SKM-1 (cell line): ENCODE results near the gene IRF4.

Experiments
- DNase-seq: peaks from one replicate; lab custom pipeline; 2025; ENCODE audit not compliant: unreplicated experiment; lab: John Stamatoyannopoulos, UW

Gene IRF4

DNA sequence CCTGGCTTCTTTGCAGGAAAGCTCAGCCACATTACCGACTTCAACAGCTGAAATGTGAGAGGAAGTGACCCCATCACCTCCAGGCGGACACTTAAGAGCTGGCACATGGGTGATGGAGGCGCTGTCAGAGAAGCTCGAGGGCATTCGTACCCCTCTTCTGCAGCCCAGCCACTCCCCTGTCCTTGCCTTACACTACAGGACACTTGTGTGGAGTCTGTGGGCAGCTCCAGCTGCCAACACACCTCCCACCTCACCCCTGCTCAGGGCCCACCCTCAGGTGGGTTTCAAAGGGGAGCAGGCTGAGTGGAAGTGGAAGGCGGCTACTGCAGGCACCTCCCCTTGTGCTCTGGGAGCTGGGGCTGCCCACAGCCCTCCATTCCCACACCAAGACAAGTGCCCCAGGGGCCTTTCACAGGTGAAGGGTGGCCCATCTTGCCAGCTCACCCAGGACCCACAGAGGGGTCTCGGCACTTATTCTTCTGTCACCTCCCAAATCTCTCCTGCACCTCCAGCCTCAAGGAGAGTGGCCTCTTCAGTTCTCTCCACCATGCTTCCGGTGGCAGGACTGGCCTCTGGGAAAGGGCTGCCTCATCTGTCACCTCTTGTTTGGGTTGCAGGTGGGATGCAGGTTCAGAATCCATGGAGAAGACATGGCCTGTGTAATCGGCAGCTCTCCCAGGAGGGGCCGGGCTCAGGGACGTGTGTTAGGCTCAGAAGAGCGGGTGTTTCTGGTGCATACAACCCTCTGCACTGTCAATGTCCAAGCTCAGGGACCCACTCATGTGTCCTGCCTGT, 49.8 kb downstream of the IRF4 start:
- no peak for DNase-seq

DNA sequence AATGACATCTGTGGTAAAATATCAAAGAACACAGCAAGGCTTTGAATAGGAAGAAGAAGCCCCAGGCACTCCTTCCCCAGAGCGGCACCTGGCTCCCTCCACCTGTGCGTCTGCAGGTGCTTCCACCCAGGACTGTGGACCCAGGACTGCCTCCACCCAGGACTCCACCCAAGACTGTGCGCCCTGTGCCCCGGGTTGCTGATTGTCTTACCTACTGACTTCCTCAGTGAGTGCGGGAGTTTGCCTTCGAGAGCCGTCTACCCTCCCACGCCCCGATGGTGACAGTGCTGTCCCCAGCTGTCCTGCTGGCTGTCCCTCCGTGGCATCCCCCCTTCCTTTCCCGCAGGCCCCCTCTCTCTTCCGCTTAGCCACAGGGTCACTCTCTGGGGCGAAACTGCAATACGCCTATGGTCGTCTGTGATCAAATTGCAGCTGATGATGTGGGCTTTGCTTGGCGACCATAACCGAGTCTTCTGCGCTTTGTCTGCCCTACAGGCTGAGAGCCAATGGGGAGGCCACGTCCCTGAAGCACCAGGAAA, 52.1 kb downstream of the IRF4 start:
- no peak for DNase-seq

DNA sequence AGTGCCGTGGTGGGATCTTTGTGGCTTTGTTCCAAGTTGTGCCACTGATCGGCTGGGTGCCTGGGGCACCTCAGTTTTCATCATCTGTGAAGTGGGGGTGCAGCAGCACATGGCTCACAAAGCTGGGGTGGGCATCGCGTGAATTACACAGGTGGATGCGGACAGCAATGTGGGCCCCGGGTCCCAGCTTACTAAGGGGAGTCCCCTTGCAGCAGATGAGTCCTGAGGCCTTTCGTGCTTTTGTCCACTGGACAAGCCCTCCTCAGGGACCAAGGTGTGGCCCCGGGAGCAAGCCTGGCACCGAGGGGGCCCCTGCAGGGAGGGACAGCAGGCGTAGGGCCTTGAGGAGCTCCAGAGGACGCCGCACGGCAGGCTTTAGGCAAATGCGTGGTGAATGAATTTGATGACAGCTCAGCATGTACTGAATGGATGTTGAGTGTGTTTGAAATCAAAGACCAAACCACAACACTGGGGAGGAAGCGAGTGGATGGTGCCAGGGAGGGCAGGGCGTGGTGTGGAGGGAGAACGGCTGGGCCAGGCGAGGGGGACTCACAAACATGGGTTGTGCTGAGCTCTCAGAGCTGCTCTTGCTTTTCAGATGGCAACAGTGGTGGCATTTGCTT, 53.2 kb downstream of the IRF4 start:
- DNase-seq: no peak

DNA sequence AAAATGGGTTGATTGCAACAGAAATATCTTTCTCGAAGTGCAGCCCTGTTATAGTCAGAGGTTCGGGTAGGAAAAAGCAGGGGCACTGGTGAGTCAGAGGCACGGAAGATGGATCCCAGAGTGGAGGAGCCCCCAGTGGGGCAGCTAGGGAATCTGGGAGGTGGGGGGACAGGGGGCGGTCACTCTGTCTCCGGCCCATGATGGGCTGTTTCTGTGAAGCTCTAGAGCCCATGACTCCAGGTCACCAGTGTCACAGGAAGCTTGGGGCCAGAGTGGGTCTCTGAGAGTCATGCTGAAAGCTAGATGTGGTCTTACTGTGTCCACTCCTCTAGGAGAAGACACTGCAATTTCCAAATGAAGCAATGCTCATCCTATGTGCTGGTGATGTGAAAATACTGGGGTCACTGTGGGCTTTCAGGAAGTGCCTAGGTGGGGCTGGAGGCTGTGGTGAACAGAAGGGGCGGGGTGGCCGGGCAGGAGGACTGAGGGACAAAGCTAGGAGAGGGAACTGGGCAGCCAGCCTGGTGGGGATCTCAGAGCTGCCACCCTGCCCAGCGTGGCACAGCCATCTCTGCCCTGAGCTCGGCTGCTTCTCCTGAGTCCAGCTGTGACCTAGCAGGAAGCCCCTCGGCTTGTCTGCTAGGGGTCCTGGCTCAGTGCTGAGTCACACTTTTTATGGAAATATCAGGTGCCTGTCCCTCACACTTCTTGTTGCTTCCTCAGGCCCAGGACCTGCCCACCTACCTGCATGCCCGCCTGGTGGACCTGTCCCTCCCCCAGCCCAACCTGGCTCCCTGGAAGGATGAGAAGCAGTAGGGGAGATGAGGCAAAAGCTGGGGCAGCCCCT, 54.2 kb downstream of the IRF4 start:
- no peak for DNase-seq

DNA sequence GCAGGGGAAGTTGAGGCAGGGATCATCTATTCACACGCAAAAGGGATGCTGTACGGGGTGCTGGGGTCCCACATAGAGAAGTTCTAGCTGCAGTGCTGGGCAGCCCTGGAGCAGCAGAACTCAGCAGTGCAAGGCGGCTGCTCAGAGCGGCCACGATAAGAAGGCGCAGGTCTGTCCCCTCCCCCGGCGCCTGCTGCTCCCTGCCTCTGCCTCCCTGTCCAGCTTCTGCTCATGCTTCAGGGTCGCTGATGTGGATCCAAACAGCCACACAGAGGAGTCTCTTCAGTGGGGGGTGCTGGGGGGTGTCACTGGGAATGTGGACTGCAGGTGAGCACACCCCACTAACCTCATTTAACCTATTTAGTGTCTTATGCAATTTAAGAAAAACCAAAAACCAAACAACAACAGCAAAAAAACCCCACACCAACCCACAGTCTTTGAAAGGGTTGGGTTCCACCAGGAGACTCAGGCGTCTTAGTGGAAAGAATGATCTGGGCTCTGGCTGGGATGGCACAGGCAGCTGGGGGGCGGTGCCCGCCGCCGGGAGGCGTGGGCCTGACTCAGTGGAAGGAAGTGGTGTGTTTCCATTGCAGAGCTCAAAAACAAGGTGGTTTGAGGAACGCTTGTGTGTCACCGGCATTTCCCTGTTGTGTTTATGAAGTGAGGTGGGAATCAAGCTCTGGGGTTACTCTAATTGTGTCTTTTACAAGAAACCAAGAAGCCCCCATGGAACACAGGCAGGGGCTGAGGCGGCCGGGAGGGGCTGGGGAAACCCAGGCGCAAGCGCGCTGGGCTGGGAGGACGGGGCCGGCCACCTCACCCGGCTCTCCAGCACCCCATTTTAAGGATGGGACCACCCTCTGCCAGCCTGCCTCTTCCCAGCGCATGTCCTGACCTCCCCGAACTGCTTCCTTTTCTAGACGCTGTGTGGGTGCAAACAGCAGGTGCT, 55.1 kb downstream of the IRF4 start:
- no peak for DNase-seq

DNA sequence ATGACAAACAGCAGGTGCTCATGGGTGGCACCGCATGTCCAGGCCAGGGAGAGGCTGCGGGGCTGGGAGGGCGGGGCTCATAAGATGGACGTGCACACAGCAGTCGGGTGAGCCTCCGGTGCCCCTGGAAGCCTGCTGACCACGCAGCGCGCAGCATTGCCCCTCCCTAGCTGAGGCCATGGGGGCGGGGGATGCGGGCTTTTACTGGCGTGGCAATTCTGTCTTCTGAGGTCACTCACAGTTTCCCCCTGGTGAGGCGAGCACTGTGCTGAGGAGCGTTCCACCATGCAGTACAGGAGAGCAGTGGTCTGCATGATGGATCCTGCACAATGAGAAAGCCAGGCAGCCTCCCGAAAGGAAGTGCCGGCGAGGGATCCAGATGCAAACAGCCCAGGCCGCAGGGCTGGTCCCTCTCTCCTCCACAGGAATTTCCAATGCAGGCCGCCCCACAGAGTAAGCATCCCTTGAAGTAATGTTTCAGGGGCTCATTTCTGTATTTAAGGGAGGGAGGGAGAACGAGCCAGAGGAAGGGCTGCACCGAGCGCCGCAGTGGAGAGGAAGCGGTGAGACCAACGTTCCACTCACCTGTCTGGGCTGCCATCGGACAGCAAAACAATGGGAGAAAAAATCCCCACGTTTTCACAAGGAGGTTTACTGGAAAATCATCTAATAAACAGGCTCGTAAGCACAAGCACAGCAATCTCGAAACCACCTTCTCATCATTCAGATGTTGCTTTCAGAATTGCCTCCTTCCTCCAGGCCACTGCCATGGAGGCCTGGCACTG, 56.0 kb downstream of the IRF4 start:
- DNase-seq: no peak

DNA sequence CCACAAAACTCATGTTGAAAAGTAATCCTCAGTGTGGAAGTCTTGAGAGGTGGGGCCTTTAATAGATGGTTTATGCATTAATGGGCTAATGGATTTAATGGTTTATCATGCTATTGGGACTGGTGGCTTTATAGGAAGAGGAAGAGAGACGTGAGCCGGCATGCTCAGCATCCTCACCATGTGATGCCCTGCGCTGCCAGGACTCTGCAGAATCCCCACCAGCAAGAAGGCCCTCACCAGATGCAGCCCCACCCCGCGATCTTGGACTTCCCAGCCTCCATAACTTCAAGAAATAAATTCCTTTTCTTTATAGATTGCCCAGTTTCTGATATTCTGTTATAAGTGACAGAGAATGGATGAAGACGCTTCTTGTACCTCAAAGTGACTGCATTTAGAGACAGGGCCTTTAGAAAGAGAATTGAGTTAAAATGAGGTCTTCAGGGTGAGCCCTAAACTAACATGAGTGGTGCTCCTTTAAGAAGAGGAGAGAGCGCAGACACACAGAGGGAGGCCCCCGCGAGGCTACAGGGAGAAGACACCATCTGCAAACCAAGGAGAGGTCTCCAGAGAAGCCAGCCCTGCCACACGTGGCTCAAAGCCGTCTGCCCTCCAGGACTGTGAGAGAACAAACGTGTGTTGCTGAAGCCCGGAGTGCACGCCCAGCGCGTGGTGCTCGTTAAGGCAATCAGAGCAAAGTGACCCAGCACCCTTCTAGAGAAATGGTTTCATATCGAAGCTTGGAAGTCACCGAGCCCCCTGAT, 56.9 kb downstream of the IRF4 start:
- DNase-seq: no peak

DNA sequence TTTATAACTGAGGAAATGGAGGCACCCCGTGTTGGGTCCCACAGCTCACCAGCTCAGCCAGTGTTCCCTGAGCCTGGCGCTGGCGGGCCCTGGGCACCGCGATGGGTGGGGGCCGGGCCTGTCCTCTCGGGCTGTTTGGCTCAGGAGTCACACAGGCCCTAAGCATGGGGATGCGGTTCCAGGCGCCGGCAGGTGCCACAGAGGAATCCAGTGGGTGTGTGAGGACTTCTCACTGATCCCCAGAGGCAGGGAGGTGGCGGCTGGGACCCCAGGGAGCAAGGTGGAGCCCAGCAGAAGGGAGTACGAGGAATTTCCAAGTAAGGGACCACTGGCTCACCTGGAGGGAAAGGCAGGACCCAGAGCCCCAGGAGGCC, 57.5 kb downstream of the IRF4 start:
- no peak for DNase-seq

DNA sequence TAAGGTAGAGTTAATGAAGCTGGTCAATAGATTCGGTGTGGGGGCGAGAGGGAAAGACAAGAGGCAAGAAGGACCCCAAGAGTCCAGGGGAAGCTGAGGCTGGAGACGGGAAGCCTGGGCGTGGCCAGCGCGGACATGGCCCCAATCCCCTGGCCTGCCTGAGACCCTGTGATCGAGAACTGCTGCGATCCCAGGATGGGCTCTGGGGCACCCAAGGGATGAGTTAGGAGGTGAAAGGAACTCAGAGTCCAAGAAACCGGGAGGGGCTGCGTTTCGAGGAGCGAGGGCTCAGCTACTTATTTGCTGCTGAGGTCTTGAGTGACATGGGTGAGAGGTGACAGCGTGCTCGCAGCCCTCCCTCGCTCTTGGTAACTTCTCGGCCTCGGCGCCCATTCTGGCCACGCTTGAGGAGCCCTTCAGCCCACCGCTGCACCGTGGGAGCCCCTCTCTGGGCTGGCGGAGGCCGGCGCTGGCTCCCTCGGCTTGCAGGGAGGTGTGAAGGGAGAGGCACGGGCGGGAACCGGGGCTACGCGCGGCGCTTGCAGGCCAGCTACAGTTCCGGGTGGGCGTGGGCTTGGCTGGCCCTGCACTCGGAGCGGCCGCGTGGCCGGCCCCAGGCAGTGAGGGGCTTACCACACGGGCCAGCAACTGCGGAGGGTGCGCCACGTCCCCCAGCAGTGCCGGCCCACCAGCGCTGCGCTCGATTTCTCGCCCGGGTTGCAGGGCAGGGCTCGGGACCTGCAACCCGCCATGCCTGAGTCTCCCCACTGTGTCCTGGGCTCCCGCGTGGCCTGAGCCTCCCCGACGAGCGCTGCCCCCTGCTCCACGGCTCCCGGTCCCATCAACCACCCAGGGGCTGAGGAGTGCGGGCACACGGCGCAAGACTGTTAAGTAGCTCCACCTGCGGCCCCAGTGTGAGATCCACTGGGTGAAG, 58.2 kb downstream of the IRF4 start:
- no peak for DNase-seq

DNA sequence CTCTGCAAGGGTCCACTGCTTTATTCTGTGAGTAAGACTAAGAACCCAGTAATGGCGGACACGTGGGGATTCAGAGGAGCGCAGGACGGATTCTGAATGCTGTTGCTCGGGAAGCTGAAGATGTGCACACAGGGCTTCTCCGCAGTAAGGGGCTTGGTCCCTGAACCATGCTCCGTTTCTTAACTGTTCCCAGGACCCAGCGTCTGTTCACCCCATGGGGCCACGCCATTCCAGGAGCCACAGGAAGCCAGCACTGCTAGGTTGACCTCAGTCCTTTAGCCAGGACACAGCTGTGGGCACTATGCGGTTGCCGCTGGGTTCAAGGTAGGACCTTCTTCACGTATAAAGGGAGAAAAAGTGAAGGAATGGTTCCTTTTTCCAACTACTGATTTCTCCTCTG, 59.8 kb downstream of the IRF4 start:
- DNase-seq: no peak

DNA sequence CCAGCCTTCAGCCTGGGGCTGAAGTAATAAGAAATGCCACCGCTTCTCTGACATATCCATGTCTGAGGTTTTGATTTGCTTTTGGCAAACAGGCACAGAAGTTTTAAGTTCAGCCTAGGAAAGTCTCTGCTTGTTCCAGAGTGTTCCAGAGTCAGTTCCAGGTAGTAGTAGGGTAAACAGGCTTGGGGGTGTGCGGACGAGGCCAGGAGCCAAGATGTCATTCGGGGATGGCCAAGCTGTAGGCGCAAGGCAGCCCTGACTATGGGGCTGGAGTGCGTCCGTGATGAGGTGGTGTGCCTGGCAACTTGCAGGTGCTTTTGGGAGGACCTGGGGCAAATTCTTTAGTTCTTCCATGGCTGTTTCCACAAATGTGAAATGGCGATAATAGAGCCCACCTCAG, 60.3 kb downstream of the IRF4 start:
- no peak for DNase-seq

DNA sequence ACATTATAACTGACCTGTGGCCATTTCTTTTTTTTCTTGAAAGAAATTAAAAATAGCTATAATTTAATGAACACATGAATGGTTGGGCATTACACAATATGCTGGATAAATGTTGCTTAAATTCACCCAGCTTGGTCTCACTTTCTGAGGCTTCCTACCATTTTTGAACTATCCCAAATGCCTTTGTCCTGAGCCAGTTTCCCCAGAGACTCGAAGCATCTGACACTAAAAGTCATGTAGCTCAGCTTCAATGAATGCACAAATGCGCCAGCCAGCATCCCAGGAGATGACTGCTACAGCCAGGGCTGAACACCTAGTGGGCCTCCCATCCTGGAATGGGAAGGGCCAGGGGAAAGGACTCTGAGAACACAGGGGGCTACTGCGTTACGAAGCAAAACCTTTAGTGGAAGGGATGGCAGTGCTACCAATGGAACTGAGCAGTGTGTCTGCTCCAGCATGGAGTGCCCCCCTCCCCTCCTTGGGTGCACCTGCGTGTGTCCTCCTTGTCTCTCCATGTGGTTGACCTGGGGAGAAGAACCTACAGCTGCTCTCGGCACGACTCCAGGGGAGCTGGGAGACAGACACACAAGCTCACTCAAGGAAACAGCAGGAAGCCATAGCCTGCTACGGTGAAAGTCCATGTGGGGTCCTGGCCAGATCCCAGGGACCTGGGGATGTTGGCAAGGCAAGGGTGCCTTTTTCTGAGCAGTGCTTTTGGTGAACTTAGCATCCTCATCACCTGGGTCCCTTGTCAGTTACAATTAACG, 60.9 kb downstream of the IRF4 start:
- no peak for DNase-seq

DNA sequence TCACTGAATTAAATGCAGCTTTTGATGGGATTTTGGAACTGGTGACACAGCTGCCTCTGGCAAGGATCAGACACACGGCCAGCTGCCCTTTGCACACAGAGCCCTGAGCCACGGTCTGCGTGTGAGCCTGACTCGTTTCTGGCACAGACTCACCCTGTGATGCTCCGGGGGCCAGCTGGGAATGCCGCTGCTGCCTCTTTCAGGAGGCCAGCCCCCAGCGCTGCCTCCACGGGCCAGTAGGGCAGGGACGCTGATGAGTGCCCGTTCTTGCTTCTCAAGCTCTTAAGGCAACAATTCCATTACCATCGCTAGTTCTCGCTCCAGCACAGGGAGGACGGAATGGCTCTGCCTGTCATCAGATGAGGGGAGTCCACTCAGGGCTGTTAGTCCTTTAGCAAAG, 61.6 kb downstream of the IRF4 start:
- no peak for DNase-seq

DNA sequence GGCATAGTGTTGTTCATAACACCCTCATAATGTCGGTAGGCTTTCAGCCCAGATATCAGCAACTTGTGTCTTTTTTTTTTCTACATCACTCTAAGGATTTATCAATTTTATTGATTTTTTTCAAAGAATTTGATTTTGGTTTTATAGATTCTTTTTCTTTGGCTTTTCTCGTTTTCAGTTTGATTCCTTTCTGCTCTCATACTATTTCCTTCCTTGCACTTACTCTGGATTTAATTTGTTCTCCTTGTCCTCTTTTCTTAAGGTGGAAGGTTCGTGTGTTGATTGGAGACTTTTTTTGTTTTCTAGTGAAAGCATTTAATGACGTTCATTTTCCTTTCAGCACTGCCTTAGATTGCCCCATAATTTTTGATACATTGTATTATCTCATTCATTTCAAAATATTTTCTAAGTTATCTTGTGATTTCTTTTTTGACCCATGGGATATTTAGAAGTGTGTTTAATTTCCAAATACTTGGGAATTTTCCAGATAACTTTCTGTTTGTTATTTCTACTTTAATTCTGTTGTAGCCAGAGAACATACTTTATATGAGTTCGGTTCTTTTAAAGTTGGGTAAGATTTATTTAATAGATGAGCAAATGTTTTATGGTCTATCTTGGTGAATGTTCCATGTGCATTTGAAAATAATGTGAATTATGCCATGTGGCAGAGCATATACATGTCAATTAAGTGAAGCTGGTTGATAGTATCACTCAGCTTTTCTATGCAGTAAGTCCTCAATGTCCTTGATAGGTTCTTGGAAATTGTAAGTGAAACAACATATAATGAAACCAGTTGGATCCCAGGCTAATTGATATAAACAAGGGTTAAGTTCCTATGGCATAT, 62.8 kb downstream of the IRF4 start:
- DNase-seq: no peak

DNA sequence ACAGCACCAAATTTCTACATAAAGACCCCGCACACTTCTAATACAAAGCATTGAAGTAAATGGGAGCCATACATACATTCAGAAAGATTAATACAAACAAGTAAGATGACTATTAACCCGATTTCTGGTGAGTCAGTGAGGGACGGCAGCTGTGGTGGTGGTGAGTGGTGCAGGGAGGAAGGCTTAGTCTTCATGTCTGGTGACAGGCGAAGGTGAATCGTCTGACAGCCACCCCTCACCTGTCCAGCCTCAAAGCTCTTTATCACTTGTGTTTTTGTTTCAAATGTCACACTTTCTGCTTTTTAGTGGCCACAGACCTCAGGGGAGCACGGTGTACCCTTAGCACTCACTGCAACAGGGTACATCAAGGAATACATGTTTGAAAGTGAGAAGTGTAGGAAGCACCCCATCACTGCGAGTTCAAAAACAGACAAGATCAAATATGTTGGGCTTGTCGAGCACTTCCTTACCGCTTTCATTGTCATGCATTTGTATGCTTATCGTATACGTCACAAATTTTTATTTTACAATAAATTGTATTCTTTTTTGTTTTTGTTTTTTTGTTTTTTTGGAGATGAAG, 63.5 kb downstream of the IRF4 start:
- DNase-seq: no peak

DNA sequence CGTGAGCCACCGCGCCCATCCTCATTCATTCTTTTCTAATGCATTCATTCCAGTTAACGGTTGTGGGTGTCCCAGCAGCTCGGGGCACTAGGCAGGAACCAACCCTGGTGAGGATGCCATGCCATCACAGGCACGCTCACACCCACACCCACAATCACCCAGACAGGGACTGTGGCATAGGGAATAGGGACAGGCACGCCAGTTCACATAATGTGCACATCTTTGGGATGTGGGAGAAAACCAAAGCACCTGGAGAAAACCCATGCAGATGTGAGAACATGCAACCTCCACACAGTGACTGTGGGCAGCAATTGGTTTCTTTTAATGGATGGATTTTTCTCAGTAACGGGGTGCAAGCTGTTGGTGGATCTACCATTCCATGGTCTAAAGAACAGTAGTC, 64.3 kb downstream of the IRF4 start:
- no peak for DNase-seq
